CD4-positive, alpha-beta T cell treated with Interferon alpha-2 for 1 hour (primary cell): Measurements from ENCODE around the gene C5orf15.
A peak's percentile ranks its signal among the peaks of the same experiment; 100 is the strongest.

Source experiments
- DNase-seq, 2 donors: peaks; one replicate each; pipeline ENCODE4 v3.0.0-alpha.2; 2020 to 2022

C5orf15 gene

GRCh38 chr5:133918731-133919130 is 49.7 kb downstream of the C5orf15 start:
- DNase-seq: no peak

- no peak for DNase-seq
Observed at GRCh38 chr5:133918316-133918715, 50.1 kb downstream of the C5orf15 start.

GRCh38 chr5:133917785-133918184 is 50.6 kb downstream of the C5orf15 start:
- no peak for DNase-seq

- DNase-seq: no peak
Observed at GRCh38 chr5:133916914-133917313, 51.5 kb downstream of the C5orf15 start.

GRCh38 chr5:133916479-133916878 is 51.9 kb downstream of the C5orf15 start:
- DNase-seq: no peak

- DNase-seq: no peak
Observed at GRCh38 chr5:133914434-133914833, 54.0 kb downstream of the C5orf15 start.

- DNase-seq: no peak
Observed at GRCh38 chr5:133913413-133914155, 54.8 kb downstream of the C5orf15 start.

- DNase-seq: no peak
Observed at GRCh38 chr5:133912951-133913350, 55.5 kb downstream of the C5orf15 start.

GRCh38 chr5:133910571-133910970 is 57.9 kb downstream of the C5orf15 start:
- no peak for DNase-seq

- no peak for DNase-seq
Observed at GRCh38 chr5:133909603-133910002, 58.8 kb downstream of the C5orf15 start.

- DNase-seq: no peak
Observed at GRCh38 chr5:133907075-133907474, 61.4 kb downstream of the C5orf15 start.

- peak in 1 of 2 donors; percentile 6 for DNase-seq
Observed at GRCh38 chr5:133906303-133906702, 62.1 kb downstream of the C5orf15 start.
